Fibroblast of the aortic adventitia (primary cell): ENCODE measurements around the gene HTRA3. TPM values are rescaled to one million over a fixed set of nuclear protein-coding genes. Genes with fewer than 3 reads are reported as not detected.

ENCODE experiments used
- DNase-seq: peaks from one replicate; pipeline ENCODE4 v3.0.0-alpha.2; 2010; ENCODE audit warnings: low read depth
- H3K4me3 ChIP-seq: 2 replicates; pipeline ENCODE4 v1.5.1; 2011; ENCODE audit warnings: low read depth, mild to moderate bottlenecking, control low read depth, low read length, moderate library complexity
- CTCF ChIP-seq: IDR thresholded peaks from 2 replicates; pipeline ENCODE4 v1.5.1; 2011; ENCODE audit warnings: mild to moderate bottlenecking, low read length, control low read depth, inconsistent platforms; ENCODE audit not compliant: insufficient read depth
- total RNA-seq: library from RNA; depleted of rRNA; stranded (reverse); fragments of >200 nt; gene quantifications from 2 replicates; pipeline ENCODE4 v1.2.3, GENCODE V29; 2012; ENCODE audit warnings: low replicate concordance

The HTRA3 gene
- total RNA-seq, 1 donor, result 7.6 TPM

DNA sequence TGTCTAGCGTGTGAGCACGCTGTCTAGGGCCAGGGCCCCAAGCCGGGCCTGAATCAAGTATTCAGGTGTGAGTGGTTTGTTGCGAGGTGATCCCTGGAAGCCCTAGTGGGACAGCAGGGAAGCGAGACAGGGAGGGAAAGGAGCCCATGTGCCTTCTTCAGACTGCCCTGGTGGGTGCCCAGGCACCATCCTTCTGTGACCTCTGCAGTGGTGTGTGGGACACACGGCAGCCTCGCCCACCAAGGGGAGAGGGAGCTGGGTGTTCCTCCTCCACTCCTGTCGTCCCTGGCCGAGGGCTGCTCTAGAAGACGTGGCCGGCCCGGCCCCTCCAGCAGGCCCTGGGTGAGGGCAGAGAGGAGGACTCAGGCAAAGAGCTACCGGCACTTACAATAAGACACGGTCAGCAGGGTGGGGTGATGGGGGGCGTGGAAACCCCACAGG, 47.4 kb downstream of the HTRA3 start:
- DNase-seq, result no peak
- TF ChIP-seq CTCF, result no peak
- no peak overlapping the region for H3K4me3 ChIP-seq

GRCh38 chr4:8317474-8317873, 47.9 kb downstream of the HTRA3 start:
- no peak overlapping the region for H3K4me3 ChIP-seq
- no peak for TF ChIP-seq CTCF
- DNase-seq, result no peak

GRCh38 chr4:8318509-8318908, 49.0 kb downstream of the HTRA3 start:
- no peak for DNase-seq
- no peak for TF ChIP-seq CTCF

GRCh38 chr4:8319061-8319460, 49.5 kb downstream of the HTRA3 start:
- TF ChIP-seq CTCF, result no peak
- H3K4me3 ChIP-seq, result no peak overlapping the region
- DNase-seq, result no peak

More at GRCh38 chr4:8318509-8318908, 49.0 kb downstream of the HTRA3 start:
- H3K4me3 ChIP-seq, result no peak overlapping the region

- DNase-seq, result peak; percentile 77
- no peak for TF ChIP-seq CTCF
- H3K4me3 ChIP-seq, result no peak overlapping the region
Measured at GRCh38 chr4:8319731-8320385, 50.3 kb downstream of the HTRA3 start.

- H3K4me3 ChIP-seq, result no peak overlapping the region
- TF ChIP-seq CTCF, result peak; percentile 17
- no peak for DNase-seq
Measured at GRCh38 chr4:8320386-8320750, 50.8 kb downstream of the HTRA3 start.

DNA sequence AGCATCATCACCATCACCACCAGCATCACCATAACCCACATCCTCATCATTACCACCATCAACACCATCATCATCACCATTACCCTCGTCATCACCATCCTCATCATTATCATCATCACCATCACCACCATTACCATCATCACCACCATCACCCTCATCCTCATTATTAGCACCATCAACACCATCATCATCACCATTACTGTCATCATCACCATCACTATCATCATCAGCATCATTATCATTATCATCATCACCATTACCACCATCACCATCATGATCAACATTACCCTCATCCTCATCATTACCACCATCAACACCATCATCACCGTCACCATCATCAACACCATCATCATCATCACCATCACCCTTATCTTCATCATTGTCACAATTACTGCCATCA, 51.7 kb downstream of the HTRA3 start:
- TF ChIP-seq CTCF, result no peak
- DNase-seq, result no peak
- no peak overlapping the region for H3K4me3 ChIP-seq
